Right atrium auricular region (tissue), 2 donors: ENCODE measurements around the gene MXRA8. TPM values are rescaled to one million over a fixed set of nuclear protein-coding genes. Genes with fewer than 3 reads are reported as not detected.

ENCODE experiments used
- DNase-seq: peaks from one replicate; pipeline ENCODE4 v3.0.0-alpha.2; 2019; ENCODE audit warnings: low spot score
- H3K27ac ChIP-seq, 2 donors: fragments of 200-600 bp; sonication (generic); 1 replicate in 1 of 2; 2 replicates in 1 of 2; pipeline ENCODE4 v1.5.1; 2016 to 2019
- H3K27me3 ChIP-seq, 2 donors: fragments of 200-600 bp; sonication (generic); one replicate each; pipeline versions ENCODE4 v1.5.1 to v1.6.0; 2017 to 2019
- H3K36me3 ChIP-seq: fragments of 200-600 bp; sonication (generic); one replicate; pipeline ENCODE4 v1.5.1; 2016
- H3K4me1 ChIP-seq, 2 donors: fragments of 200-600 bp; sonication (generic); one replicate each; pipeline versions ENCODE4 v1.5.1 to v1.6.0; 2017 to 2019
- H3K4me3 ChIP-seq, 2 donors: fragments of 200-600 bp; sonication (generic); 1 replicate in 1 of 2; 2 replicates in 1 of 2; pipeline ENCODE4 v1.5.1; 2017 to 2019; ENCODE audit warnings: mild to moderate bottlenecking in 1 of 2, moderate library complexity in 1 of 2
- H3K9me3 ChIP-seq, 2 donors: fragments of 200-600 bp; sonication (generic); one replicate each; pipeline ENCODE4 v1.5.1; 2019
- CTCF ChIP-seq, 2 donors: fragments of 200-600 bp; sonication (generic); IDR thresholded peaks; one replicate each; pipeline ENCODE4 v1.5.1; 2019; ENCODE audit warnings: antibody characterized with exemption in 2 of 2
- total RNA-seq, 2 donors: library from RNA; depleted of rRNA; stranded (reverse); fragments of >200 nt; gene quantifications; one replicate each; pipeline ENCODE4 v1.1.0, GENCODE V29; 2016

Gene MXRA8
- total RNA-seq, 2 donors from 2014 or later, result 53.4 to 58.6 TPM

- Histone ChIP-seq H3K36me3 (peaks cover 18% of the 10 kb centered on the region), H3K9me3 (no peaks in the 10 kb centered on the region), H3K27ac (no peak overlapping the region), H3K27me3 (no peaks in the 10 kb centered on the region), H3K4me1 (peaks cover 0 to 22% of the 10 kb centered on the region in 2 donors), H3K4me3 (no peak overlapping the region)
- TF ChIP-seq CTCF (IDR thresholded peaks at IDR 0.05), result no peak
- no peak for DNase-seq
These were observed 26.2 kb downstream of the MXRA8 start for GRCh38 chr1:1332031-1332755.

- Histone ChIP-seq H3K27ac (no peak within 1 kb of the TSS), H3K9me3 (no peaks in the 10 kb centered on the region), H3K27me3 (no peaks in the 10 kb centered on the region), H3K4me3 (no peak within 1 kb of the TSS), H3K36me3 (peaks cover 23% of the 10 kb centered on the region), H3K4me1 (peaks cover 0 to 31% of the 10 kb centered on the region in 2 donors)
- DNase-seq, result no peak
- TF ChIP-seq CTCF (IDR thresholded peaks at IDR 0.05), result no peak
These were observed 27.0 kb downstream of the MXRA8 start, which contains the start of gene TAS1R3 for GRCh38 chr1:1331068-1331965. Gene TAS1R3 (plus strand): TSS chr1:1331280. CDS start chr1:1331346, 66 bp downstream.

DNA sequence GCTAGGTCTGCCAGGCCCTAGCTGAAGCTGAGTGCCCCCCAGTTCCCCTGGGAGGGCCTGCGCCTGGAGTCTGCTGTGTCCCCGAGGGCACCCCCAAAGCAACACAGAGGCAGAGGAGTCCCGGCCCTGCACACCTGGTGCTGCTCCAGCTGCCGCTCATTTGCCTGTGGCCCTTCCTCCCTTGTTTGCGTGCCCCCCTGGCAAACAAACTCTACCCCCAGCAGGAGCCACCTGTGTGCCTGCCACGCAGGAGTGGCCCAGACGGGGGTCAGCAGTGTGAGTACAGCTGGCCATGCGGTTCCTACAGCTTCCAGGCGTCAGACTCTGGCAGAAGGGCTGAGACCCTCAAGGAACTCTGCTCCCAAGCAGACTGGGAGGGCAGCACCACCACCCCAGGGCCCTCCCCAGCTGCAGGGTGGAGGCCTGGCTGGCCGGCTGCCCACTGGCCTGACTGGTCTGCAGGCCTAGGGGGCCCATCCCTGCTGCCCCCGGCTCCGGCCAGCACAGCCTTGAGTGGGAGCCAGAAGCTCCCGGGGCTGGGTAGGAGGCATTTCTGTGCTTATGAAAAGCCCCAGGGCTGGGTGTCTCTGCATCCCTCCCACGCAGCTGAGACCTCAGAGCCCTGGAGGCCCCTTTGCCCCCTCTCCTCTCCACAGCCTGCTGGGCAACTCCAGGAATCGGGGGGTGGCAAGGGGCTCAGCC lies 27.8 kb downstream of the MXRA8 start:
- Histone ChIP-seq H3K4me1 (peaks cover 0 to 39% of the 10 kb centered on the region in 2 donors), H3K4me3 (no peak overlapping the region), H3K27ac (no peak overlapping the region), H3K9me3 (no peaks in the 10 kb centered on the region), H3K36me3 (peaks cover 23% of the 10 kb centered on the region), H3K27me3 (no peaks in the 10 kb centered on the region)
- no peak for TF ChIP-seq CTCF (IDR thresholded peaks at IDR 0.05)
- no peak for DNase-seq

DNA sequence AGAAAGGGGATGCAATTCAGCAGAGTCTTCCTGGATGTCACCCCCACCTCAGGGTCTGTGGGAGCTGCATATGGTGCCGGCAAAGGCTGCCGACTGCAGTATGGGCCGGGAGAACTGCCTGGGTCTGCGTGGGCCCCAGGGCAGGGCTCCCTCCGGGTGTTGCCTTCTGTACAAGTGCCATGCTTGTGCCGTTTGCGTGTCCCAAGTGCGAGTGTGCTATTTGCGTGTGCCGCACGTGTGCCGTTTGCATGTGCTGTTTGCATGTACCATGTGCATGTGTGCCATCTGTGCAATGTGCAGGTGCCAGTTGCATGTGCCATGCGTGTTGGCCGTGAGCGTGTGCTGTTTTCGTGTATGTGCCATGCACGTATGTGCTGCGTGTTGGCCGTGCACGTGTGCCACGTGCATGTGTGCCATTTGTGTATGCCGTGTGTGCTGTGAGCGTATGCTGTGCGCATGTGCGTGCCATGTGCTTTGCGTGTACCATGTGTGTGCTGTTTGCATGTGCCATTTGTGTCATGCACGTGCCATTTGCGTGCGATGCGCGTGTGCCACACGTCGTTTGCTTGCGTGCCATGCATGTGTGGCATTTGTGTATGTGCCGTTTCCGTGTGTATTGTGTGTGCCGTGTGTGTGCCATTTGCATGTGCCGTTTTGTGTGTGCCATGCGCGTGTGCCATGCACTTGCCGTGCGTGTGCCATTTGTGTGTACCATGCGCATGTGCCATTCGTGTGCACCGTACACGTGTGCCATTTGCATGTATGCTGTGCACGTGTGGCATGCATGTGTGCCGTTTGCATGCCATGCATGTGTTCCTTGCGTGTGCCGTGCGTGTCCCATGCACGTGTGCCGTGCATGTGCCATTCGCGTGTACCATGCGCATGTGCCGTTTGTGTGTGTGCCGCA lies 28.8 kb downstream of the MXRA8 start:
- no peak overlapping the region for H3K27ac ChIP-seq
- H3K36me3 ChIP-seq, result peaks cover 23% of the 10 kb centered on the region
- DNase-seq, result no peak
- H3K9me3 ChIP-seq, result no peaks in the 10 kb centered on the region
- no peak for TF ChIP-seq CTCF (IDR thresholded peaks at IDR 0.05)
- peaks cover 0 to 46% of the 10 kb centered on the region in 2 donors for H3K4me1 ChIP-seq
- H3K27me3 ChIP-seq, result no peaks in the 10 kb centered on the region
- no peak overlapping the region for H3K4me3 ChIP-seq

GRCh38 chr1:1328254-1328653 lies 30.1 kb downstream of the MXRA8 start:
- no peaks in the 10 kb centered on the region for H3K27me3 ChIP-seq
- H3K36me3 ChIP-seq, result peaks cover 23% of the 10 kb centered on the region
- TF ChIP-seq CTCF (IDR thresholded peaks at IDR 0.05), result no peak
- H3K4me1 ChIP-seq, result peaks cover 0 to 47% of the 10 kb centered on the region in 2 donors
- H3K9me3 ChIP-seq, result no peaks in the 10 kb centered on the region
- no peak for DNase-seq
- H3K27ac ChIP-seq, result no peak overlapping the region
- H3K4me3 ChIP-seq, result no peak overlapping the region
